GM18499 (cell line): ENCODE results near the gene KCNMA1.

ENCODE experiments used
- ATAC-seq: cut with Tn5 transposase; IDR thresholded peaks from one replicate; pipeline ENCODE4 v1.9.1; 2021; ENCODE audit warnings: moderate number of reproducible peaks; ENCODE audit not compliant: insufficient read depth, unreplicated experiment

The KCNMA1 gene

DNA sequence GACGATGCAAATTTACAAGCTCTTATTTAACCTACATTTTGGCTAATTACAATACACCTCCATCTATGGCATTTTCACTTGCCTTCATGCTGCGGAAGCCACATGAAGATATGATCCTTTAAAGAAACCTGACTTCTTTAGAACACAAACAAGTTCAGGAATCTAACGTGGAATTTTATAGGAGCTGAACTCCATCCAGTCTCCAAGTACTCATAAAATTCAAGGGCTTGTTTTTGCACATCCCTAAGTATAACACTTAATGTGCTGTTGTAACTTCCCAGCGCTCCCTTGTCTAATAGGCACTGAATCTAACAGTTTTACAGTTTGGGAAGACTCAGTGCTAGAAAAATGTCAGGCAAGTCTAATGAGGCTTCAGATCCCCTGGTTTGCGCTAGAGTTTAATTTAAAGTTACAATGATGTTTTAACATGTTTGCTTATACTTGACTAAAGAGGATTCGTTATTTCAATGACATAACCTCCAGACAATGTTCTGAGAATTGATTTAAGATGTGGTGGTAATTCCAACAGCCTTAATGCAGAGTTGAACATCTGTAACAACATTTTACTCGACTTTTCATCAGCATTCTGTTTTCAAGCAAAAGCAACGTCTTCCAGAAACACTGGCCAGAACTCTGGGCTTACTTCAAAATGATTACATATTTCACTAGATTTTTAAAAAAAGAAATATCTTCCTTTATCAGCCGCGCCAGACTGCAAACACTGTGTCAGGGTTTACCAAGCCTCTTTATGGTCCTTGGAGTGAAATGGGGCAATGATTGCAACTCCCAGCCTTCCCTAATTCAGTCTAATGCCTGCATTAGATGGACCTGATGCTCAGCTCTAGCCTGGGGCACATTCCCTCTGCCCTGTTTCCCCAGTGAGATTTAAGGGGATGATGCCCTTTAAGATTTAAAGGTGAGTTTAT lies 664.3 kb downstream of the KCNMA1 start:
- no peak for ATAC-seq

DNA sequence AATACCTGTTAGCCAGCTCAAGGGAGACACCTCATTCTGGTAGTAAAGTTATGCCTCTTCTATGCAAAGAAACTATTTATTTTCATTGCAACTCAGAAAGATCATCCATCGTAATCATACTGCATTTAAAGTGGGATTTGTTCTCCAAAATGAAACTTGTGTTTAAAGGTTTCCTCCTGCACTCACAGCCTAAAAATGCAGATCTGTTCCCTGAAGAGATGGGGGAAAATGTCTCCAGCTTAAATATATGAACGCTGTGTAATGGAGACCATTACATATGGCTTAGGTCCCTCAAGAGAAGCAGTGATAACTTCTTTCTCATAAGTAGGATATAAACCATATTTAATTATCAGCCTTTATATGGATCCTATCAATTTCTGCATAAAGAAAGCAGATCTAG lies 665.1 kb downstream of the KCNMA1 start:
- ATAC-seq: no peak

DNA sequence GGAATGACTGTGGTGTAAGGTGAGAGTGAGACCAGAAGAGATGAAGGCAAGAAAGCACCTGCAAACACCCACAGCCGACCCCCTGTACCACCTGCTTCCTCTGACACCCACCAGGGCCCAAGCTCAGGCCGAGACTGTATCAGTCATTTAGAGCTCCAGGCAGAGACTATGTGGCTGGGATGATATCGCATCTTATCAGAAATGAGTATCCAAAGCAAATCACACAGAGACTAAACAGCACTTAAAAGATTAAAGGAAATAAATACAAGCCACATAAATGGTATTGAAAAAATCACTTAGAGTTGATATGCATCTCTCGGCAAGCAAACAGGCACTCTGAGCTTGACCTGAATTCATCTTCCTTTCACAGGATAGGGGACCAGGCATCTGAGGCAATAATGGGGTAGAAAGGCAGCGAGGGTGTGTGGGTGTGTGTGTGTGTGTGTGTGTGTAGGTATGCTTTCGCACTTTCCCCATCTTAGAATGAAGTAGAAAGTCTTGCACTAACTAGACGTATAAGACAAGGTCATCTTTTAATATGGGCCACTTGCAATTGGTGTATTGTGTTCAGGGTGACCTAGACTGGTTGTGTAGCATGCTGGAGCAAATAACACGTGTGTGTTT lies 665.9 kb downstream of the KCNMA1 start:
- ATAC-seq: no peak

DNA sequence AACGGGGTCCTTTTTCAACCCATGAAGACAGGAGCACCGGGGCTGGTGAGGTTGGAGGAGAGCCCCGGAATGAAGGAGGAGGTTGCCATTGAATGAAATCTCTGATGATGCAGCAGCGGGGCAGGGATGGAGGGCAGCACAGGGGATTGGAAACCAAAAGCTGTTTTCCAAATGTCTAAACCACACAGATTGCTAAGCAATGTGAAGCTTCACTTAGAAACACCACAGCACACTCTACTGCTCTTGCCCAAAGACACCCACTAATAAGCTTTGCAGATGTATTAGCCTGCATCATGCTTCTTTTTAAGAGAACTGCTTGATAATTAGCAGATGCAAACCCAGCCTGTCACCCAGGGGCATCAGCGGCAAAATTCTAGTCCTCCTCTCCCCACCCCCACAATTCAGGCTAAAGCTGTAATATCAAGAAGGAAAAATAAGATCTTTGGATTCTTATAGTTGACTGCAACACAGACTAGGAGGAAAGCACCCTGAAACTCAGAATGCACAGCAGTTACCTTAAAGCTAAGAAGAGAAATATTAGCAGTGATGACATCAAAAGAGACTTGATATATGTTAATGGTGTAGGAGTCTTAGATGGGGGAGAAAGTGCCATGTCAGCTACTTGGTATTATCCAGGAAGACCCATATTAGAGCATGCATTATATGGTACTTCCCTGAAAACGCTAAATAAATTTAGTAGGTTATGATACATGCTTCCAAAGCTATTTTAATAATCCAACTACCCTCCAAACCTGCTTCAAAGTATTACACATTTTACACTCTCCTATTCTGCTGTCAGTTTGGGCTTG lies 666.7 kb downstream of the KCNMA1 start:
- ATAC-seq: no peak

DNA sequence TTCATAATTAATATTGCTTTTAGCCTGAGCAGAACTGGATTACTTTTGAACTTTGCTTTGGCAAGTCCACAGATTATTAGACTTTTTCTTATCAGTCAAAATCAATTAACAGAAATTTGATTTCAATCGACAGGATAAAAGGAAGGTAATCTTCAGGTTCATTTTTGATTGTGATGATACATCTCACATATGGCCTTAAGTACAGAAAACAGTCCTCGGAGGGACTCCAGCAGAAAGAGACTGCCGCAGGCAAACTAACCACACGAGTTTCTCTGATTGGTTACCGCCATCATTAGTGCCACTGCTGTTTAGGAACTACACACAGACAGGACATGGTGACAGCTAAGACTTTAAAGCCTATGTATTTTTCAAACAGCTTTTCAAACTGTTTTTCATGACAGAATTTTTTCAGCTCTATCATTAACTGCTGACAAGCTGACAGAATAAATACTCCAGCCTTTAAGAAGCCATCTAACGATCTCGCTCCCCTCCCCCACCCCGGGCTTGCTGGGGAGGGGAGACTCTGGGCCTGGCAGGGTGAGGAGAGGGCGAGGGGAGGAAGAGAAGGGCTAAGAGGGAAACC lies 668.2 kb downstream of the KCNMA1 start:
- no peak for ATAC-seq

DNA sequence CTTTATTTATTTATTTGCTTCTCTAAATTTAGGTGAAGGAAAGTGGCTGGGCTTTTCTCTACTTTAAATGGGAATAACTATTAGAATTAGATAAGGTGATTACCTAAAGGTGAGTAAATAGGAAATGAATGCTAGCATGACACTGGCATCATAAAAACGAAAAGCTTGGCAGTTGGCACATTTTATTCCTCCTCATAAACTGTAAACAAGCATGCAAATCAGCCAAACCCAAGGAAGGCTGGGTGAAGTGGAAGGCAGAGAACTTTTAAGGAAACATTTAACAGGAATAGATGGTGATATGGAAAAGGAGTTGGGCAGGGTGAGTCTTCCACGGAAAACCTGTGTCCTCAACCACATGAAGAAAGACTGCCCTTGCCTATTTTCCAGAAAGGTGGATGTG lies 669.1 kb downstream of the KCNMA1 start:
- ATAC-seq: no peak

DNA sequence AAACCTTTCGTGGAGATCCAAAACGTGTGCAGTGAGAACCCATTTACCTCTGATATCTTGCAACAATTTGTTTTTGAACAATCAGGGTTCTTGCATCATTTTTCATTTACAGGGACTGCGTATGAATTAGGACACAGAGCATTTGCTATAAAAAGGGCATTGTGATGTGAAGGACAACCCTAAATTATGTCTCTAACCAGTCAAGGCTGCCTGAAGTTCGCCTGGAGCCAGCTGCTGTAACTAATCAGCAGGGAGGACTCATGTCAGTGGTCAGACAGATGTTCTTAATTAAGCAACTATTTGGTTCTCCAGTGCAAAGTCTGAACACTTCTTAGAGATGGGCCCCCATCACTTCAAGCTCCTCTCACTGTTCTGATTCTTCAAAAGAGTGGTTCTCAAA lies 674.8 kb downstream of the KCNMA1 start:
- ATAC-seq: no peak

DNA sequence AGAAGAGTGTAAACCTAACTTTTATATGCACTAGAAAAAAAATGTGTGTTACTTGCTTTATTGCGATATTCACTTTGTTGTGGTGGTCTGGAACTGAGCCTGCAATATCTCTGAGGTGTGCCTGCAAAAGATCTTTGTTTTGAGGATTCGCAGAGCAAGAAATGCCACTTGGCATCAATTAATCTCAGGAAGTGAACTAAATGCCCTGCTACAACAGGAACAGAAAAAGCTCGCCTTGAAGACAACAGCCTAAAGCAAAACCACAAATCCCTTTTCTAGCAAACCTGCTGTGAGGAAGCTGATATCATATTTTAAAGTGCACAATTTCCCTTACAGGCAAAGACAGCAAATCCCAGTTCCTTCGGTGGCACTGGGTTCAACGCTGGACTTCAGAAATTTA lies 675.8 kb downstream of the KCNMA1 start:
- ATAC-seq: no peak

DNA sequence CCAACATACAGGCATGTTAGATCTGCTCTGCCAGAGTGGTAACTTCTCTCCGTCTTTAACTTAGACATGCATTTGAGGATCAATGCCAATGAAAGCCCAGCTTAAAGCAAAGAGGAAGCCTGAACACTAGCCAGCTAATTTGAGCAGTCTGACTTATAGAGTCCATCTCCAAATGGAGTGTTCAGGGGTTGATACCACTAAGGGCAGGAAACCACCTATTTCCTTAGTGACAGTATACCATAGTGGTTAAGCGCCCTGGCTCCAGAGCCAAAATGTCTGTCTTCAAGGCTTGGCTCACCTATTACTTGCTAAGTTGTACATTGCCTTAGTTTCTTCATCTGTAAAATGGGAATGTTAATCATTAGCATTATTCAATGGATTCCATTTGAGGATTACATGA lies 678.5 kb downstream of the KCNMA1 start:
- ATAC-seq: no peak

DNA sequence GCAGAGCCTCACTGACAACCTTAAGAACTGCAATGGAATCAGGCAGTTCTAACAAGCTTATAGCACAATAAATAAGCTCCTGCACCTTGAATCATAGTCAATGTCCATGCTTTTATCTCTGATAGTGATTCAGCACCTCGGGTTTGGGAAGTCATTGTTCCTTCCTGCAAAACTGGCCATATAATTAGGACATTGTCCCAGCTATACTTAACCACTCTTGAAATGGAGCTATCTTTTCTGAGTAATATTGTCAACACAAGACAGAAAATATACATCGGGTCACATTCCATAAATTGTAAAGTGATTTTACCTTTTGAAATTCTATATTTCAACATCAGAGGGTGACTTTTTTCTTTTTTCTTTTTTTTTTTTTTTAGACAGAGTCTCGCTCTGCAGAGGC lies 682.8 kb downstream of the KCNMA1 start:
- no peak for ATAC-seq

DNA sequence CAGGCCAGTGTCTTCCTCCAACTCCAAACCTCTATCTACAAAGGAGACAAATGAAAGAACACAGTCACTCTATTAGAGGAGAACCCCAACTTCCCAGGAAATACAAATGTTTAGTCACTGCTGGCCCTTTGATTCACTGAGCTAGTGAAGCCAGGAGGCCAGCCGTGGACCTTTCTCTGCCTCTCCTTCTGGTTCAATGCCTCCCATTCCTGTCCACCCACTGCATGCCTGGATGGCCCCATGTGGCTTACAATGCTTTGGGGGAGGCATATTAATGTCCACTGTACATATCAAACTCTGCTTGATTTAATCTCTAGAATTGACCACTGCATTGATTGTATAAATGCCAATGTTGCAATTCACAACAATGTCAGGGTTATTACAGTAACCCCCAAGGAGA lies 687.3 kb downstream of the KCNMA1 start:
- no peak for ATAC-seq

DNA sequence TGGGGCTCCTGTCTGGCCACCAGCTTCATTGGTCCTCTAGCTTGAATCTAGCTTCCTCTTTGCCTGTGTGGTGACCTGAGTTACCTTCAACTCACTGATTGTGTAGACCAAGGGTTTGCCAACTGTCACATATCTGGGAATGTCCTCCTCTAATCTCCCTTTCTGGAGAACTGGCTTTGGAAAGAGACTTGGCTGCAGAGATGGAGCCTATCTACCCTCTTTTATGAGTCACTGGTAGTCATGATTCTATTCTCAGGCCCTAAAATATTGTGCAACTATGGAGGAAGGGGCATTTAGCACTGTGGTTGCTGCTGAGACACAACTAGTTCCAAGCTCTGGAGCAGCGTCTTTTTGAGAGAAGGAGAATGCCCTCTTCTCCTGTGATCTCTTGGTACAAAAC lies 691.3 kb downstream of the KCNMA1 start:
- no peak for ATAC-seq

DNA sequence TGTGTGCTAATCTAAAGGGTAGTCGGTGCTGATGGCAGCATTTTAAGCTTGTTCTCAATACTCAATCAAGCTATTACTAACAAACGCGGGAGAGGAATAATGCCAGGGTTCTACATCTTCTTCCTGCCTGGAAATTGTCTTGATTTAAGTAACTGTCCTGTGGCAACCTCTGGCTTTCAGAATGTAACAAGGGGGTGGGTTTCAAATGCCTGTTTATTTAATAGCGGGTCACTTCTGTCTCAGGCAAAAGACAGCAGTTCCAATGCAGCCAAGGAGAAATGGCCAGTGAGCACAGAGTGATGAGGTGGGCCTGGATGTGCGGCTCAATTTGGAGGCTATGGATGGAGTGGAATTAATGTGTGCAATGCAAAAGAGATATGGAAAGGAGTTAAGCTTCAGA lies 692.4 kb downstream of the KCNMA1 start:
- ATAC-seq: no peak

DNA sequence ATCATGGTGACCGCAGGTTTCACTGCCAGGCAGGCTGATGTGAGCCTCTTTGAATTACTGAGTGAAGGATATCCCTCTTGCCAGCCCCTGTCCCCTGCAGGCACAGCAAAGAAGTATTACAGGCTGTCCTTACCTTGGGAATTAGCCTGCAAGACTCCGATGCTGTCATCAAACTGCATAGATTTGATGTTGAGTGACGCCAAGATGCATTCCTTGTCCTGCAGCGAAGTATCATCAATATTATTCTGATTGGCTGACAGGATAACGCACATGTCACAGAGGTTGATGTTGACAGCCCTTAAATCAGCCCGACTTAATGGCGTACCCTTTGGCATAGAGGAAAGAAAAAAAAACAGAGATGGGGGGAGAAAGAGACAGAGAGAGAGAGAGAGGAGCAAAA lies 693.0 kb downstream of the KCNMA1 start:
- ATAC-seq: no peak

DNA sequence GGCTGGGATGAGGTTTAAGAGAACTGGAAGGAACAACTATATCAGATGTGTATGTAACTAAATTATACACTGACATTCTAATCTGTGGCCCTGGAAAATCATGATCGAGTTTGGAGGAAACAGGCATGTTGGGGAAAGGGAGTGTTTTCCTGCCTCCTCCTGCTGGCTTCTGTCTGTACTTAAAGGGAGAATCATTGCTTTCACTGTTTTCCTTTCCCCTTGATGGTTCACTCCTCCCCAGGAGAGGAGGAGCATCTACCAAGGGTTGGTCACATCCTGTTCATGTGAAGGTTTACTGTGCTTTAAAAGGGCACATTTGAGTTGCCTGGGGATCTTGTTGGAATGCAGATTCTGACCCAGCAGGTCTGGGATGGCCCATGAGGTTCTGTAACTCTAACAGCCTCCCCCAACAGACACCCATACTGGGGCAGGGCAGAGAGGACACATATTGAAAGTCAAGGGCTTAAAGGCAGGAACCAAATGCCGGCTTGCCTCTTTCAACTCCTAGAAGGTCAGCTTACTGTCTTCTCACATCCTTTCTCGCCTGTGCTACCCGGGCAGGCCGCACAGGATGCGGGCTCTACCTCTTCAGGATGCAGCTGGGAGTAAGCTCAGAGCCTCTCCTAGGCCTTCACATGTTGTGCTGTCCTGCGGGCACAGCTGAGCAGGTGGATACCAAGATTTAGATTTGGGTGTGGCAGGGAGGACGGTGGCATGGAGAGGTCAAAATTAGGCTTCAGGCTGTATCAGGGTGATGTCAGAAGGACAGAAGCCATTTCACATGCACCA lies 694.8 kb downstream of the KCNMA1 start:
- no peak for ATAC-seq

DNA sequence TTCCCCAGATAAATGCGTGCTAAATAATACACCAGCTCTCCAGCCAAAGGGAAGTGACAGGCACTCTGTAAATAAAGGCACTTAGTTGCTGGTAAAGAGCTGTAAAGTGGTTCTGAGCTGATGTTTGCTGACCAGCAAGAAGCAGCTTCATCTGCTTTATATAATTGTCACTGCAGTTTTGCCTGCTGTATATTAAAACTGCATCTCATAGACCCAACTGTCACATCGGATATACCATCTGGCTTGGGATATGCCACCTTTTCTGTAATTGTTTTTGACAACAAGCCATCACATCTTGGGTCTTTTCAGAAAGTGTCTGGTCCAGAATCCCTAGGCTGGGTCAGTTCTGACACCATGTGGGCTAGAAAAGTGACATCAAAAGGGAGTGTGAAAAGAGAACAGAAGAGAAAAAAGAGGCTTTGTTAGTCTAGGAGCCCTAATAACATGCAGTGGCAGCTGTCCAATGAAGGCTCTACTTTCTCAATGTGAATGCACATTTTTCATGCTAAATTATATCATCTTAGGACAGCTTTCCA lies 697.6 kb downstream of the KCNMA1 start:
- no peak for ATAC-seq

DNA sequence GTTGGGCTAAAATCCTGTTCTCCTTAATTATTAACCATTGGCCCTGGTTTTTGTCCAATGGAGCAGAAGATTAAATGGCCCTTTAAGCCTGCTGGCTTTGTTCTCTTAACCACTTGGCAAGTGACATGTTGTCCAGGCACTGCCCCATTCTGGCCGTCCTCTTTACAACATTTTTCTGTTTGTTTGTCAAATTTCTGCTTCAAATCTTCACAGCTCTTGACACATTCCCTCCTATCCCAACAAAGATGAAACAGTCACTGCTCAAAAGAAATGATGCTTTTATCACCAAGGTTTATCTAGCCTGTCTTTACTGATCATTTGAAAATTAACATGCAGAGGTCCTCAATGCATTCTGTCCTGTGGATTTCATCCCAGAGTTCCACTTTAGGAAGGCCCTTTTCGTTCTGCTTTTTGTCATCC lies 700.4 kb downstream of the KCNMA1 start:
- no peak for ATAC-seq

DNA sequence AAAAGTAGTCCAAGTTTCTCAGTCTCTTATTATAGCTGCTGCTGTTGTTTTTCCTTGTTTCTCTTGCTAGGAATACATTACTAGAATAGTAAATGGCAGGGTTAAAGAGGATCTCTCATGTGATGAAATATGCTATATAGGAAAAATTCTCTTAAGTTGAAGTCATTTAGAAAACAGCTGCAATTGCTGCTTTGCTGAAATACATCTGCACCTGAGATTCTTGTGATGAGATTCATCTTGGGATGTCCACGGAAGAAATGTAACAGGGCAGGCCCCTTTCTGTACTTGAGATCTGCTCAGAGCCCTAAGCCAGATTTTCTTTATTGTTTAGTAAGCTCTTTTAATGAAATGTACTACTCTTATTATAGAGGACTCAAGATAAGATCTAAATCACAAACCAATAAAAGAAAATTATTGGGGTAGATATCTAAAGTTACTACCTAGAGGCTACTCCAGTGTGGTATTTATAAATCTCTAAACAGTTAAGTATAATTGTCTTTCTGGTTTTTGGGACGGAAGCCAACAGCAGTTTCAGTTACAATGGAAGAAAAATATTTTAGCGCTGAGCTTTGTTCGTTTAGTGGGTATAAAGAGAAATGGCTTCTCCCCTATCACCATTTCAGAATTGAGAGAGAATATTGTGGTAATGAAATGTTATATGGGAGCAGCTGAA lies 701.5 kb downstream of the KCNMA1 start:
- ATAC-seq: no peak

DNA sequence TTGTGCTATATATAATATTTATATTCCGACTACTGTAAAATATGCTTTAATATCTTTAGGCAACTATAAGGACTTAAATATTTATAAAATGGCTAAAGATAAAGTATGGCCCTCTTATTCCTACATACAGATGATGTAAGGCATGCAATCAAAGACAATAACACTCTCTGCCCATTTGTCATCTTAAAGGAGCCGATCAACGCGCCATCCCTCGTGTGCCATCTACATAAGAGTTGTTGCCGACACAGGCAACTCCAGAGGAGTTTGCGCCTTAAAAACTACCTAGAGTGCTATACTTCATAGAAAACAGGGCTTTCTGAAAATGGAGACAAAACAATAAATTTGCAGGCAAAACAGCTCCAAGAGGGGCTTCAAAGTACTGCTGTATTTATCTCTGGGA lies 709.0 kb downstream of the KCNMA1 start:
- no peak for ATAC-seq
